Stomach (tissue), 9 donors: Measurements from ENCODE around the gene DYNC1H1. TPM values are rescaled to one million over a fixed set of nuclear protein-coding genes. Genes with fewer than 3 reads are reported as not detected.

Experiments
- DNase-seq, 2 donors: peaks; one replicate each; pipeline versions ENCODE4 v3.0.0 to v3.0.0-alpha.2; 2013 to 2019
- H3K27ac ChIP-seq, 5 donors: fragments of 200-600 bp in 4 of 5; sonication (generic) in 4 of 5; one replicate each; pipeline ENCODE4 v1.5.1; 2013 to 2019; ENCODE audit warnings: mild to moderate bottlenecking in 1 of 5, moderate library complexity in 1 of 5
- H3K27me3 ChIP-seq, 3 donors: fragments of 200-600 bp; sonication (generic); one replicate each; pipeline ENCODE4 v1.5.1; 2017 to 2019; ENCODE audit warnings: mixed run types in 1 of 3
- H3K36me3 ChIP-seq, 4 donors: fragments of 200-600 bp; sonication (generic); 1 replicate in 3 of 4; 2 replicates in 1 of 4; pipeline ENCODE4 v1.5.1; 2016 to 2019
- H3K4me1 ChIP-seq, 4 donors: fragments of 200-600 bp; sonication (generic); one replicate each; pipeline ENCODE4 v1.5.1; 2016 to 2019
- H3K4me3 ChIP-seq, 4 donors: fragments of 200-600 bp; sonication (generic) in 3 of 4; one replicate each; pipeline ENCODE4 v1.5.1; 2016 to 2019; ENCODE audit warnings: mild to moderate bottlenecking in 1 of 4
- H3K9me3 ChIP-seq, 4 donors: fragments of 200-600 bp; sonication (generic); one replicate each; pipeline ENCODE4 v1.5.1; 2016 to 2019
- CTCF ChIP-seq, 7 experiments: fragments of 450-650 bp in 4 of 7; fragments of 200-600 bp in 3 of 7; sonication (generic) in 3 of 7; IDR thresholded peaks; one replicate each; pipeline ENCODE4 v1.5.1; 2016 to 2019; ENCODE audit warnings: antibody characterized with exemption in 7 of 7, control low read depth in 2 of 7, mild to moderate bottlenecking in 1 of 7
- EP300 ChIP-seq: sonication (generic); formaldehyde crosslinking; IDR thresholded peaks from one replicate; pipeline ENCODE4 v1.6.1; 2017; ENCODE audit warnings: antibody characterized with exemption
- POLR2A ChIP-seq, 4 donors: fragments of 450-650 bp; IDR thresholded peaks; one replicate each; pipeline ENCODE4 v1.6.1; 2016; ENCODE audit warnings: antibody characterized with exemption in 4 of 4, control low read depth in 2 of 4, mild to moderate bottlenecking in 1 of 4, moderate library complexity in 1 of 4
- POLR2AphosphoS5 ChIP-seq, 3 donors: sonication (generic); formaldehyde crosslinking; IDR thresholded peaks; one replicate each; pipeline ENCODE4 v1.6.1; 2016; ENCODE audit warnings: antibody characterized with exemption in 3 of 3
- WGBS, 5 donors: extraction: QIAGEN DNeasy Blood & Tissue Kit in 3 of 5; methylation state at CpG; one replicate each; pipeline versions ENCODE4 v1.1.5 to v1.1.7; 2013 to 2018; 5-methylcytosine and 5-hydroxymethylcytosine counted together
- intact Hi-C: fragments of 100-400 bp; cut with DNase I; formaldehyde crosslinking; loops from one replicate; pipeline ENCODE4 v1.15.1; 2023; ENCODE audit warnings: low total_unique reads
- polyA plus RNA-seq, 3 donors: library from polyadenylated mRNA; stranded (reverse); fragments of 200-250 nt; gene quantifications; one replicate each; pipeline ENCODE4 v1.2.3, GENCODE V29; 2013
- total RNA-seq, 5 donors: library from RNA; depleted of rRNA; stranded (reverse); fragments of >200 nt; gene quantifications; one replicate each; pipeline versions ENCODE4 v1.1.0 to v1.2.3, GENCODE V29; 2014 to 2016
- donor health status: healthy with polysubstance abuse.
- donor health status: Bipolar disorder and iron deficiency.
- donor health status: healthy.

Gene DYNC1H1
- total and polyA plus RNA-seq, 8 donors: 52.9 to 651 (median 332) TPM

GRCh38 chr14:102040153-102040552 lies 75.8 kb downstream of the DYNC1H1 start:
- Histone ChIP-seq H3K36me3 (peaks cover 96 to 100% (median 100%) of the 10 kb centered on the region in 4 donors), H3K27ac (no peak overlapping the region), H3K9me3 (no peaks in the 10 kb centered on the region), H3K4me3 (no peak overlapping the region), H3K27me3 (no peaks in the 10 kb centered on the region), H3K4me1 (no peaks in the 10 kb centered on the region)
- TF ChIP-seq CTCF (IDR thresholded peaks at IDR 0.05) (no peak), POLR2AphosphoS5 (IDR thresholded peaks at IDR 0.05) (no peak), POLR2A (IDR thresholded peaks at IDR 0.05) (no peak), EP300 (no peak)
- intact Hi-C loops: no loop called here
- DNase-seq: no peak
- WGBS, 5 donors: 90 to 96% (median 93%) methylated on average over 13 of the region's 13 CpGs

- no peak for TF ChIP-seq CTCF (IDR thresholded peaks at IDR 0.05)
- TF ChIP-seq EP300: no peak
- TF ChIP-seq POLR2A (IDR thresholded peaks at IDR 0.05): no peak
- TF ChIP-seq POLR2AphosphoS5 (IDR thresholded peaks at IDR 0.05): no peak
- Histone ChIP-seq H3K4me3 (no peak overlapping the region), H3K9me3 (no peaks in the 10 kb centered on the region), H3K36me3 (peaks cover 72 to 100% (median 94%) of the 10 kb centered on the region in 4 donors), H3K27ac (no peak overlapping the region), H3K27me3 (no peaks in the 10 kb centered on the region), H3K4me1 (peaks cover 0 to 15% (median 11%) of the 10 kb centered on the region in 4 donors)
- WGBS, 5 donors: 91 to 94% (median 92%) methylated on average over 4 to 9 of the region's 9 CpGs
- intact Hi-C loops: no loop called here
- DNase-seq: no peak
Observed at GRCh38 chr14:102042699-102043098, 78.3 kb downstream of the DYNC1H1 start.

GRCh38 chr14:102043251-102044025 lies 79.1 kb downstream of the DYNC1H1 start:
- H3K36me3 ChIP-seq: peaks cover 72 to 100% (median 94%) of the 10 kb centered on the region in 4 donors
- intact Hi-C loops: no loop called here
- H3K27me3 ChIP-seq: no peaks in the 10 kb centered on the region
- H3K9me3 ChIP-seq: no peaks in the 10 kb centered on the region
- DNase-seq: no peak
- no peak overlapping the region for H3K27ac ChIP-seq
- whole genome bisulfite sequencing, 5 donors: 86 to 88% (median 88%) methylated on average over 22 of the region's 22 CpGs
- H3K4me3 ChIP-seq: no peak overlapping the region
- H3K4me1 ChIP-seq: peaks cover 0 to 15% (median 11%) of the 10 kb centered on the region in 4 donors
- no peak for TF ChIP-seq CTCF (IDR thresholded peaks at IDR 0.05)
- TF ChIP-seq POLR2A (IDR thresholded peaks at IDR 0.05): no peak
- TF ChIP-seq EP300: no peak
- no peak for TF ChIP-seq POLR2AphosphoS5 (IDR thresholded peaks at IDR 0.05)

- H3K36me3 ChIP-seq: peaks cover 72 to 100% (median 94%) of the 10 kb centered on the region in 4 donors
- H3K4me1 ChIP-seq: peaks cover 0 to 15% (median 11%) of the 10 kb centered on the region in 4 donors
- H3K27me3 ChIP-seq: no peaks in the 10 kb centered on the region
- TF ChIP-seq POLR2AphosphoS5 (IDR thresholded peaks at IDR 0.05): no peak
- no peak for TF ChIP-seq POLR2A (IDR thresholded peaks at IDR 0.05)
- no peak for TF ChIP-seq CTCF (IDR thresholded peaks at IDR 0.05)
- TF ChIP-seq EP300: no peak
- WGBS, 5 donors: 78 to 86% (median 85%) methylated on average over 7 to 13 of the region's 13 CpGs
- no peak for DNase-seq
- H3K9me3 ChIP-seq: no peaks in the 10 kb centered on the region
- H3K27ac ChIP-seq: no peak overlapping the region
- no peak overlapping the region for H3K4me3 ChIP-seq
- intact Hi-C loops: no loop called here
Observed at GRCh38 chr14:102044566-102044965, 80.2 kb downstream of the DYNC1H1 start.
